A549 (cell line): Measurements from ENCODE around the gene PPP6R1. TPM values are rescaled to one million over a fixed set of nuclear protein-coding genes. Genes with fewer than 3 reads are reported as not detected.

Experiments used
- ATAC-seq, 2 experiments: fragments of 200-7000 bp in 1 of 2; fragments of >200 bp in 1 of 2; cut with Nextera tagmentation in 1 of 2; cut with Tn5 transposase in 1 of 2; 3 replicates each; pipeline versions ENCODE4 v1.8.0 to v1.9.1; 2018 to 2020; ENCODE audit warnings: mild to moderate bottlenecking in 1 of 2, moderate library complexity in 1 of 2
- CTCF ChIA-PET: fragments of 300-600 bp; sonication (Branson Sonifier 250); formaldehyde crosslinking; extraction: SDS; loops from one replicate; lab custom pipeline; 2021; ENCODE audit warnings: antibody characterized with exemption, inconsistent platforms; lab: Yijun Ruan, JAX
- POLR2A ChIA-PET: fragments of 350-600 bp; formaldehyde crosslinking; extraction: SDS; loops from one replicate; lab custom pipeline; 2021; ENCODE audit warnings: antibody characterized with exemption, inconsistent platforms; lab: Yijun Ruan, JAX
- DNase-seq, 2 experiments: peaks; one replicate each; pipeline versions ENCODE4 v3.0.0 to v3.0.0-alpha.2; 2011 to 2016; ENCODE audit warnings: low read depth in 1 of 2, low spot score in 1 of 2
- FAIRE-seq: peaks from 2 replicates; lab custom pipeline; 2011; peaks lifted over from hg19 to GRCh38; lab: Jason Lieb, UNC
- H3K27ac ChIP-seq, 2 experiments: fragments of >200 bp; sonication (Bioruptor Twin); formaldehyde crosslinking; 3 replicates each; pipeline ENCODE4 v1.5.1; 2016 to 2017
- H3K4me1 ChIP-seq: fragments of >200 bp; sonication (Bioruptor Twin); formaldehyde crosslinking; 3 replicates; pipeline ENCODE4 v1.6.1; 2016
- H3K4me2 ChIP-seq: fragments of >200 bp; sonication (Bioruptor Twin); formaldehyde crosslinking; 3 replicates; pipeline ENCODE4 v1.6.1; 2016
- H3K4me3 ChIP-seq: fragments of >200 bp; sonication (Bioruptor Twin); formaldehyde crosslinking; 3 replicates; pipeline ENCODE4 v1.5.1; 2016
- H3K9me3 ChIP-seq: fragments of >200 bp; sonication (Bioruptor Twin); formaldehyde crosslinking; 3 replicates; pipeline ENCODE4 v1.6.1; 2016
- ATOH8 ChIP-seq: fragments of 250-450 bp; sonication (Bioruptor Pico); IDR thresholded peaks from 2 replicates; pipeline ENCODE4 v1.5.0; 2020; ENCODE audit warnings: low read depth, mild to moderate bottlenecking, moderate library complexity
- BCL3 ChIP-seq: fragments of >200 bp; sonication (Bioruptor Twin); formaldehyde crosslinking; IDR thresholded peaks from 3 replicates; pipeline ENCODE4 v1.6.1; 2016
- BHLHE40 ChIP-seq: IDR thresholded peaks from 2 replicates; pipeline ENCODE4 v1.6.1; 2012; ENCODE audit warnings: low read depth, low read length, inconsistent platforms
- CBX2 ChIP-seq: fragments of 200-600 bp; sonication (generic); IDR thresholded peaks from 2 replicates; pipeline ENCODE4 v1.6.1; 2016; ENCODE audit warnings: low read depth, mild to moderate bottlenecking, borderline replicate concordance
- CEBPB ChIP-seq, 2 experiments: fragments of >200 bp in 1 of 2; sonication (Bioruptor Twin) in 1 of 2; formaldehyde crosslinking in 1 of 2; IDR thresholded peaks; 2 replicates each; pipeline ENCODE4 v1.6.1; 2012 to 2016
- CHD4 ChIP-seq: fragments of 200-600 bp; sonication (generic); IDR thresholded peaks from 2 replicates; pipeline ENCODE4 v1.6.1; 2016; ENCODE audit warnings: antibody characterized with exemption, mild to moderate bottlenecking, borderline replicate concordance
- E2F6 ChIP-seq: IDR thresholded peaks from 2 replicates; pipeline ENCODE4 v1.6.1; 2012; ENCODE audit warnings: low read depth, borderline replicate concordance
- EHF ChIP-seq: fragments of 250-450 bp; sonication (Bioruptor Pico); IDR thresholded peaks from 2 replicates; pipeline ENCODE4 v1.5.0; 2020; ENCODE audit warnings: mild to moderate bottlenecking
- EHMT2 ChIP-seq: fragments of 200-600 bp; sonication (generic); IDR thresholded peaks from 2 replicates; pipeline ENCODE4 v1.6.1; 2016; ENCODE audit warnings: antibody characterized with exemption, low read depth, mild to moderate bottlenecking, moderate library complexity
- ESRRA ChIP-seq: fragments of 150-350 bp; IDR thresholded peaks from 2 replicates; pipeline ENCODE4 v1.6.1; 2014; ENCODE audit warnings: mild to moderate bottlenecking, low read length, borderline replicate concordance
- FOSL2 ChIP-seq, 2 experiments: fragments of 450-650 bp in 1 of 2; fragments of >200 bp in 1 of 2; sonication (Bioruptor Twin) in 1 of 2; formaldehyde crosslinking; IDR thresholded peaks; 2 replicates each; pipeline versions ENCODE4 v1.5.0 to v1.6.1; 2016 to 2020; ENCODE audit warnings: mild to moderate bottlenecking in 1 of 2, moderate library complexity in 1 of 2
- HES2 ChIP-seq: fragments of >200 bp; sonication (Bioruptor Twin); formaldehyde crosslinking; IDR thresholded peaks from 2 replicates; pipeline ENCODE4 v1.6.1; 2016
- HEYL ChIP-seq: fragments of 250-450 bp; sonication (Bioruptor Pico); IDR thresholded peaks from 2 replicates; pipeline ENCODE4 v1.8.0; 2021; ENCODE audit warnings: mild to moderate bottlenecking, moderate library complexity
- HOXA7 ChIP-seq: fragments of 250-450 bp; sonication (Bioruptor Pico); IDR thresholded peaks from 2 replicates; pipeline ENCODE4 v1.5.0; 2020; ENCODE audit warnings: mild to moderate bottlenecking, moderate library complexity
- HOXB13 ChIP-seq: fragments of 250-450 bp; sonication (Bioruptor Pico); IDR thresholded peaks from 2 replicates; pipeline ENCODE4 v1.5.0; 2020; ENCODE audit warnings: low read depth, mild to moderate bottlenecking, moderate library complexity
- JUNB ChIP-seq: fragments of >200 bp; sonication (Bioruptor Twin); formaldehyde crosslinking; IDR thresholded peaks from 2 replicates; pipeline ENCODE4 v1.6.1; 2016
- KDM1A ChIP-seq: fragments of 200-600 bp; sonication (generic); IDR thresholded peaks from 2 replicates; pipeline ENCODE4 v1.6.1; 2016; ENCODE audit warnings: low read depth, mild to moderate bottlenecking
- KDM5A ChIP-seq: fragments of 200-600 bp; sonication (generic); IDR thresholded peaks from 2 replicates; pipeline ENCODE4 v1.6.1; 2016; ENCODE audit warnings: antibody characterized with exemption, mild to moderate bottlenecking
- MAX ChIP-seq: IDR thresholded peaks from 2 replicates; pipeline ENCODE4 v1.6.1; 2012
- MAZ ChIP-seq: fragments of 150-350 bp; IDR thresholded peaks from 2 replicates; pipeline ENCODE4 v1.6.1; 2014; ENCODE audit warnings: antibody characterized with exemption, low read depth, low read length, borderline replicate concordance
- MYC ChIP-seq: IDR thresholded peaks from 2 replicates; pipeline ENCODE4 v1.6.1; 2012; ENCODE audit warnings: mild to moderate bottlenecking, inconsistent platforms, low read length, improper control_type of control experiment, borderline replicate concordance
- NFE2L2 ChIP-seq: fragments of 150-350 bp; conservative IDR thresholded peaks from 2 replicates; pipeline ENCODE4 v1.6.1; 2014; ENCODE audit warnings: low read length
- NR3C1 ChIP-seq: fragments of >200 bp; sonication (Bioruptor Twin); formaldehyde crosslinking; IDR thresholded peaks from 3 replicates; pipeline ENCODE4 v1.6.1; 2017
- PHF8 ChIP-seq: fragments of 200-600 bp; sonication (generic); IDR thresholded peaks from 2 replicates; pipeline ENCODE4 v1.6.1; 2016; ENCODE audit warnings: low read depth, mild to moderate bottlenecking, antibody characterized with exemption, moderate library complexity, borderline replicate concordance
- POLR2A ChIP-seq: IDR thresholded peaks from 2 replicates; pipeline ENCODE4 v1.6.1; 2012; ENCODE audit warnings: mild to moderate bottlenecking, low read length
- RAD21 ChIP-seq, 2 experiments: fragments of >200 bp in 1 of 2; sonication (Bioruptor Twin) in 1 of 2; formaldehyde crosslinking in 1 of 2; IDR thresholded peaks in 1 of 2; conservative IDR thresholded peaks in 1 of 2; 2 replicates in 1 of 2; 3 replicates in 1 of 2; pipeline ENCODE4 v1.6.1; 2012 to 2018; ENCODE audit warnings: inconsistent platforms in 1 of 2
- RCOR1 ChIP-seq: fragments of 150-350 bp; IDR thresholded peaks from 2 replicates; pipeline ENCODE4 v1.6.1; 2014; ENCODE audit warnings: antibody characterized with exemption, low read length, low read depth
- REST ChIP-seq: fragments of 200-600 bp; sonication (generic); IDR thresholded peaks from 2 replicates; pipeline ENCODE4 v1.6.1; 2016; ENCODE audit warnings: antibody characterized with exemption, mild to moderate bottlenecking, moderate library complexity
- RFX5 ChIP-seq: fragments of 450-650 bp; IDR thresholded peaks from 2 replicates; pipeline ENCODE4 v1.7.1; 2014; ENCODE audit warnings: antibody characterized with exemption, mild to moderate bottlenecking, moderate library complexity
- TP53 ChIP-seq: fragments of 250-450 bp; sonication (Bioruptor Pico); IDR thresholded peaks from 2 replicates; pipeline ENCODE4 v1.5.0; 2021; ENCODE audit warnings: mild to moderate bottlenecking, moderate library complexity
- ZNF302 ChIP-seq: fragments of 250-450 bp; sonication (Bioruptor Pico); IDR thresholded peaks from 2 replicates; pipeline ENCODE4 v1.9.0; 2021; ENCODE audit warnings: inconsistent platforms, mild to moderate bottlenecking, moderate library complexity
- WGBS: methylation state at CpG from one replicate; pipeline ENCODE4 v1.1.6; 2017; ENCODE audit errors: missing lambda C conversion rate; 5-methylcytosine and 5-hydroxymethylcytosine counted together
- polyA plus RNA-seq, 4 experiments: library from polyadenylated mRNA; depleted of rRNA in 3 of 4; stranded (reverse); fragments of >200 nt; fragmentation: RNase III in 1 of 4; extraction: RNeasy Plus Mini Kit Qiagen cat#74134 plus additional on column Dnase treatment in 1 of 4; gene quantifications; 2 replicates in 3 of 4; 3 replicates in 1 of 4; pipeline ENCODE4 v1.2.3, GENCODE V29; 2011 to 2017

The PPP6R1 gene
- polyA plus RNA-seq, 2 of the 4 experiments (the other 2 are of a cell fraction): 42.9 to 78.0 TPM

GRCh38 chr19:55265723-55266386 is 7.0 kb upstream of the PPP6R1 start:
- no peak overlapping the region for H3K4me2 ChIP-seq
- no peak overlapping the region for H3K4me3 ChIP-seq
- no peak for ATAC-seq
- WGBS: 87% methylated on average over 10 of the region's 12 CpGs
- FAIRE-seq: no peak
- no peaks in the 10 kb centered on the region for H3K4me1 ChIP-seq
- ChIA-PET CTCF (interaction anchor here (0.6 to 1.2 kb wide), 5 partner anchors 15 to 238 kb away, joined by 3 read pairs; no protein-coding TSS in a partner anchor), POLR2A (no interaction called here)
- DNase-seq: no peak
- H3K27ac ChIP-seq: no peak overlapping the region
- H3K9me3 ChIP-seq: peaks cover 9% of the 10 kb centered on the region; the same call in 2 of the 3 replicates
- no peak for TF ChIP-seq RCOR1
- TF ChIP-seq ESRRA: no peak
- no peak for TF ChIP-seq MYC
- no peak for TF ChIP-seq ZNF302 (CRISPR knock-in tag)
- TF ChIP-seq CEBPB (IDR thresholded peaks at IDR 0.05): no peak
- no peak for TF ChIP-seq RAD21 (conservative IDR thresholded peaks at IDR 0.05 in 1 of 2, IDR thresholded peaks at IDR 0.05 in 1 of 2)
- TF ChIP-seq CHD4: no peak
- TF ChIP-seq TP53 (CRISPR knock-in tag): no peak
- TF ChIP-seq ATOH8: no peak
- TF ChIP-seq NFE2L2: no peak
- TF ChIP-seq PHF8: no peak
- TF ChIP-seq EHMT2: no peak
- no peak for TF ChIP-seq JUNB
- TF ChIP-seq EHF (CRISPR knock-in tag): no peak
- TF ChIP-seq HEYL: no peak
- TF ChIP-seq MAZ: no peak
- no peak for TF ChIP-seq KDM1A
- no peak for TF ChIP-seq FOSL2 (IDR thresholded peaks at IDR 0.05)
- no peak for TF ChIP-seq FOSL2 (CRISPR knock-in tag; IDR thresholded peaks at IDR 0.05)
- no peak for TF ChIP-seq HES2

GRCh38 chr19:55265173-55265572 is 6.4 kb upstream of the PPP6R1 start:
- H3K27ac ChIP-seq: no peak overlapping the region
- H3K4me2 ChIP-seq: no peak overlapping the region
- CTCF ChIA-PET: interaction anchor here (0.6 to 0.7 kb wide), 2 partner anchors 50 to 124 kb away, joined by 3 read pairs; no protein-coding TSS in a partner anchor
- no peak overlapping the region for H3K4me3 ChIP-seq
- peaks cover 9% of the 10 kb centered on the region; the same call in 2 of the 3 replicates for H3K9me3 ChIP-seq
- ATAC-seq (0 out of 6 replicates have a peak, but pooled peaks of 1 of the 2 experiments have one; percentile 10), FAIRE-seq (no peak), DNase-seq (no peak)
- WGBS: 91% methylated on average over 15 of the region's 16 CpGs
- H3K4me1 ChIP-seq: peaks cover 2% of the 10 kb centered on the region
- POLR2A ChIA-PET: no interaction called here
- TF ChIP-seq HES2: no peak
- TF ChIP-seq E2F6: no peak
- no peak for TF ChIP-seq RFX5
- no peak for TF ChIP-seq RCOR1
- TF ChIP-seq REST: no peak
- TF ChIP-seq POLR2A: no peak
- no peak for TF ChIP-seq KDM5A
- no peak for TF ChIP-seq KDM1A
- no peak for TF ChIP-seq RAD21 (conservative IDR thresholded peaks at IDR 0.05 in 1 of 2, IDR thresholded peaks at IDR 0.05 in 1 of 2)
- TF ChIP-seq BCL3: no peak
- no peak for TF ChIP-seq MAZ
- TF ChIP-seq CBX2: no peak
- no peak for TF ChIP-seq HOXA7 (CRISPR knock-in tag)
- no peak for TF ChIP-seq MYC
- no peak for TF ChIP-seq NR3C1
- no peak for TF ChIP-seq BHLHE40
- TF ChIP-seq HOXB13 (CRISPR knock-in tag): no peak
- no peak for TF ChIP-seq MAX
